Neural progenitor cell (in vitro differentiated cells): Measurements from ENCODE around the gene PANK4.

Source experiments
- EZH2 ChIP-seq: fragments of 200-600 bp; sonication (generic); IDR thresholded peaks from 2 replicates; pipeline ENCODE4 v1.6.1; 2017; ENCODE audit warnings: antibody characterized with exemption, mild to moderate bottlenecking, moderate library complexity
- TF ChIP-seq, protein P1 (sequence below): fragments of 200-600 bp; sonication (generic); IDR thresholded peaks from 2 replicates; pipeline ENCODE4 v1.5.1; 2017; ENCODE audit warnings: antibody characterized with exemption, mild to moderate bottlenecking

GRCh38 chr1:2534315-2534686, 7.9 kb upstream of the PANK4 start:
- TF ChIP-seq, protein P1, sequence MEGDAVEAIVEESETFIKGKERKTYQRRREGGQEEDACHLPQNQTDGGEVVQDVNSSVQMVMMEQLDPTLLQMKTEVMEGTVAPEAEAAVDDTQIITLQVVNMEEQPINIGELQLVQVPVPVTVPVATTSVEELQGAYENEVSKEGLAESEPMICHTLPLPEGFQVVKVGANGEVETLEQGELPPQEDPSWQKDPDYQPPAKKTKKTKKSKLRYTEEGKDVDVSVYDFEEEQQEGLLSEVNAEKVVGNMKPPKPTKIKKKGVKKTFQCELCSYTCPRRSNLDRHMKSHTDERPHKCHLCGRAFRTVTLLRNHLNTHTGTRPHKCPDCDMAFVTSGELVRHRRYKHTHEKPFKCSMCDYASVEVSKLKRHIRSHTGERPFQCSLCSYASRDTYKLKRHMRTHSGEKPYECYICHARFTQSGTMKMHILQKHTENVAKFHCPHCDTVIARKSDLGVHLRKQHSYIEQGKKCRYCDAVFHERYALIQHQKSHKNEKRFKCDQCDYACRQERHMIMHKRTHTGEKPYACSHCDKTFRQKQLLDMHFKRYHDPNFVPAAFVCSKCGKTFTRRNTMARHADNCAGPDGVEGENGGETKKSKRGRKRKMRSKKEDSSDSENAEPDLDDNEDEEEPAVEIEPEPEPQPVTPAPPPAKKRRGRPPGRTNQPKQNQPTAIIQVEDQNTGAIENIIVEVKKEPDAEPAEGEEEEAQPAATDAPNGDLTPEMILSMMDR, result no peak
- TF ChIP-seq EZH2, result no peak
